Lung (tissue), 12 donors: Measurements from ENCODE around the gene PPCS. TPM values are rescaled to one million over a fixed set of nuclear protein-coding genes. Genes with fewer than 3 reads are reported as not detected.
"Not testable (repeated sequence)": the region's sequence is repeated elsewhere in the genome, so short reads cannot be mapped to it uniquely, and the experiment has no call there.

Experiments used
- ATAC-seq: fragments of 200-7000 bp; cut with Tn5 transposase; one replicate; pipeline ENCODE4 v1.9.1; 2020; ENCODE audit warnings: moderate number of reproducible peaks; ENCODE audit not compliant: insufficient read depth, low FRiP score
- DNase-seq, 3 donors: peaks; one replicate each; pipeline ENCODE4 v3.0.0-alpha.2; 2013 to 2017
- H3K27ac ChIP-seq, 2 donors: one replicate each; pipeline ENCODE4 v1.5.1; 2013; ENCODE audit warnings: mild to moderate bottlenecking in 2 of 2, moderate library complexity in 2 of 2, control low read depth in 1 of 2, inconsistent platforms in 1 of 2, low read depth in 1 of 2, low read length in 1 of 2
- H3K27me3 ChIP-seq, 3 donors: one replicate each; pipeline ENCODE4 v1.5.1; 2013; ENCODE audit warnings: low read length in 2 of 3; ENCODE audit not compliant: control insufficient read depth in 3 of 3, insufficient read depth in 3 of 3
- H3K36me3 ChIP-seq, 4 donors: one replicate each; pipeline ENCODE4 v1.5.1; 2013; ENCODE audit warnings: low read length in 4 of 4, mild to moderate bottlenecking in 1 of 4, moderate library complexity in 1 of 4; ENCODE audit not compliant: control insufficient read depth in 4 of 4, insufficient read depth in 4 of 4
- H3K4me1 ChIP-seq, 5 donors: one replicate each; pipeline ENCODE4 v1.5.1; 2013; ENCODE audit warnings: low read length in 5 of 5, mild to moderate bottlenecking in 2 of 5, moderate library complexity in 1 of 5; ENCODE audit not compliant: control insufficient read depth in 5 of 5, insufficient read depth in 5 of 5
- H3K4me3 ChIP-seq: one replicate; pipeline ENCODE4 v1.5.1; 2013; ENCODE audit warnings: mild to moderate bottlenecking, control low read depth, moderate library complexity
- H3K9ac ChIP-seq, 2 donors: one replicate each; pipeline ENCODE4 v1.5.1; 2013; ENCODE audit warnings: low read length in 2 of 2, control low read depth in 1 of 2; ENCODE audit not compliant: insufficient read depth in 1 of 2
- H3K9me3 ChIP-seq, 4 donors: one replicate each; pipeline ENCODE4 v1.5.1; 2013; ENCODE audit warnings: low read length in 3 of 4, mild to moderate bottlenecking in 1 of 4, moderate library complexity in 1 of 4; ENCODE audit not compliant: control insufficient read depth in 4 of 4, insufficient read depth in 3 of 4
- WGBS, 2 donors: extraction: QIAGEN DNeasy Blood & Tissue Kit; methylation state at CpG; one replicate each; pipeline ENCODE4 v1.1.7; 2013; 5-methylcytosine and 5-hydroxymethylcytosine counted together
- polyA plus RNA-seq, 2 donors: library from polyadenylated mRNA; stranded (reverse); fragments of 200-250 nt; gene quantifications; one replicate each; pipeline ENCODE4 v1.2.1, GENCODE V29; 2013
- total RNA-seq, 2 donors: library from RNA; depleted of rRNA in 1 of 2; stranded (reverse); fragments of >200 nt in 1 of 2; gene quantifications; one replicate each; pipeline ENCODE4 v1.2.1, GENCODE V29; 2014 to 2021
- TF ChIP-seq, protein P1 (sequence below): IDR thresholded peaks from 2 replicates; pipeline ENCODE4 v1.5.1; 2012; ENCODE audit warnings: mild to moderate bottlenecking; ENCODE audit errors: control extremely low read depth, extremely low read depth
- donor health status: control.
- donor health status: control.
- donor health status: Bipolar disorder and iron deficiency.
- donor health status: healthy.
- donor health status: DM: yes; HTN: yes; CAD: no.

Gene PPCS
- total and polyA plus RNA-seq, 4 donors = 33.0 to 103 (median 61.9) TPM

- TF ChIP-seq, protein P1, sequence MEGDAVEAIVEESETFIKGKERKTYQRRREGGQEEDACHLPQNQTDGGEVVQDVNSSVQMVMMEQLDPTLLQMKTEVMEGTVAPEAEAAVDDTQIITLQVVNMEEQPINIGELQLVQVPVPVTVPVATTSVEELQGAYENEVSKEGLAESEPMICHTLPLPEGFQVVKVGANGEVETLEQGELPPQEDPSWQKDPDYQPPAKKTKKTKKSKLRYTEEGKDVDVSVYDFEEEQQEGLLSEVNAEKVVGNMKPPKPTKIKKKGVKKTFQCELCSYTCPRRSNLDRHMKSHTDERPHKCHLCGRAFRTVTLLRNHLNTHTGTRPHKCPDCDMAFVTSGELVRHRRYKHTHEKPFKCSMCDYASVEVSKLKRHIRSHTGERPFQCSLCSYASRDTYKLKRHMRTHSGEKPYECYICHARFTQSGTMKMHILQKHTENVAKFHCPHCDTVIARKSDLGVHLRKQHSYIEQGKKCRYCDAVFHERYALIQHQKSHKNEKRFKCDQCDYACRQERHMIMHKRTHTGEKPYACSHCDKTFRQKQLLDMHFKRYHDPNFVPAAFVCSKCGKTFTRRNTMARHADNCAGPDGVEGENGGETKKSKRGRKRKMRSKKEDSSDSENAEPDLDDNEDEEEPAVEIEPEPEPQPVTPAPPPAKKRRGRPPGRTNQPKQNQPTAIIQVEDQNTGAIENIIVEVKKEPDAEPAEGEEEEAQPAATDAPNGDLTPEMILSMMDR = no peak
- 90 to 95% methylated on average over 2 of the region's 2 CpGs for WGBS, 2 donors
- DNase-seq (no peak), ATAC-seq (no peak)
- peaks cover 0 to 1% (median 0%) of the 10 kb centered on the region in 5 donors for H3K4me1 ChIP-seq
- no peak overlapping the region for H3K27ac ChIP-seq
- no peaks in the 10 kb centered on the region for H3K9me3 ChIP-seq
- no peaks in the 10 kb centered on the region for H3K36me3 ChIP-seq
- H3K4me3 ChIP-seq = no peak overlapping the region
- no peak overlapping the region for H3K9ac ChIP-seq
- no peaks in the 10 kb centered on the region for H3K27me3 ChIP-seq
These were observed 13.4 kb downstream of the PPCS start for GRCh38 chr1:42469727-42470126.

- Histone ChIP-seq H3K27ac (no peak overlapping the region), H3K36me3 (peaks cover 0 to 1% (median 0%) of the 10 kb centered on the region in 4 donors), H3K9me3 (no peaks in the 10 kb centered on the region), H3K27me3 (no peaks in the 10 kb centered on the region), H3K9ac (no peak overlapping the region), H3K4me1 (peaks cover 0 to 7% (median 0%) of the 10 kb centered on the region in 5 donors), H3K4me3 (no peak overlapping the region)
- TF ChIP-seq, protein P1 = no peak
- DNase-seq (no peak), ATAC-seq (no peak)
- WGBS, 2 donors = 93 to 98% methylated on average over 4 of the region's 4 CpGs
These were observed 20.3 kb downstream of the PPCS start for GRCh38 chr1:42476605-42477004.

DNA sequence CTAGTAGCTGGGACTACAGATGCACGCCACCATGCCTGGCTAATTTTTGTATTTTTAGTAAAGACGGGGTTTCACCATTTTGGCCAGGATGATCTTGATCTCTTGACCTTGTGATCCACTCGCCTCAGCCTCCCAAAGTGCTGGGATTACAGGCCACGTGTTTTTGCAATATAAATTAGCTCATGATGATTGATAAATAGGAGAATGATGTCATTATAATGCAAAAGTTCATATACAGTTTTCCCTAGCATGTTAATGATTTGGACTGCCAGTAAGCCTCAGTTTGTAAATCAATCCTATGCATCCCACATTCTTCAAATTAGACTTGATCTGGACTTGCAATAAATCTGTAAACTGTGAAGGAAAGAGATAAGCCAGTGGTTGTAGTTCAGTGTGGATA, 21.0 kb downstream of the PPCS start:
- WGBS, 2 donors = 90 to 95% methylated on average over 4 of the region's 4 CpGs
- not testable (repeated sequence) for DNase-seq, H3K9ac ChIP-seq, H3K4me1 ChIP-seq, ATAC-seq, H3K27me3 ChIP-seq, H3K36me3 ChIP-seq, H3K4me3 ChIP-seq, H3K27ac ChIP-seq, H3K9me3 ChIP-seq

DNA sequence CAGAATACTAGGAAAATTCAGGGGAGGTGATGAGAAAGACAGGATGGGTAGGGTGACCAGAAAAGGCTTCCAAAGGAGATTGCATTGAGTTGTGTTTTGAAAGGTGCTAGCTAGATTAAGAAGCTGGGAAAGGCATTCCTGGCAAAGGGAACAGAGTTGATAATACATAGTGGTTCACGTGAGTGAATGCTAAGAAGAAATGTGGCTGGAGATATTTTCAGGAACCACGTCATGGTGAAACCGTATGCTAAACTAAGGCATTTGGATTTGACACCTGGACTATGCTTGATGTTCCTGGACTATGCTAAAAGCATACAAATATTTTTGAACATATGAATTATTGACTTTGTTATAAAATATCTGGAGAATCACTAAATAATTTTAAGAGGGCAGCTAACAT, 21.4 kb downstream of the PPCS start:
- Histone ChIP-seq H3K36me3 (peaks cover 0 to 3% (median under 1%) of the 10 kb centered on the region in 4 donors), H3K27ac (no peak overlapping the region), H3K9me3 (no peaks in the 10 kb centered on the region), H3K4me3 (no peak overlapping the region), H3K9ac (no peak overlapping the region), H3K4me1 (peaks cover 0 to 7% (median 0%) of the 10 kb centered on the region in 5 donors), H3K27me3 (no peaks in the 10 kb centered on the region)
- no peak for DNase-seq
- WGBS, 2 donors = 94 to 97% methylated on average over 3 of the region's 3 CpGs
- ATAC-seq = no peak
- TF ChIP-seq, protein P1 = no peak
